IMR-90 (cell line): ENCODE measurements around the gene C3orf22. TPM values are rescaled to one million over a fixed set of nuclear protein-coding genes. Genes with fewer than 3 reads are reported as not detected.

Experiments
- ATAC-seq: fragments of 200-7000 bp; cut with Tn5 transposase; 2 replicates; pipeline ENCODE4 v1.9.1; 2020; ENCODE audit warnings: low read depth, mild to moderate bottlenecking, moderate library complexity
- BruUV-seq: library from RNA; stranded (reverse); fragments of 400-500 nt; replicated peaks from 2 replicates; lab custom pipeline; 2021; lab: Mats Ljungman, UMichigan
- CTCF ChIA-PET: fragments of 300-600 bp; formaldehyde crosslinking; extraction: SDS; loops from one replicate; lab custom pipeline; 2021; ENCODE audit warnings: antibody characterized with exemption; lab: Yijun Ruan, JAX
- POLR2A ChIA-PET: fragments of 300-600 bp; sonication (Branson Sonifier 250); formaldehyde crosslinking; loops from one replicate; lab custom pipeline; 2022; ENCODE audit warnings: antibody characterized with exemption; ENCODE audit not compliant: unreplicated experiment; lab: Charles Lee
- DNase-seq: peaks from one replicate; pipeline ENCODE4 v3.0.0; 2013
- H2AFZ ChIP-seq: replicated peaks from 2 replicates; pipeline ENCODE3; 2013; ENCODE audit warnings: low read length, mild to moderate bottlenecking; ENCODE audit not compliant: poor library complexity
- H2AK5ac ChIP-seq: 2 replicates; pipeline ENCODE4 v1.6.1; 2013; ENCODE audit warnings: low read depth, low read length, inconsistent platforms
- H2AK9ac ChIP-seq: replicated peaks from 2 replicates; pipeline ENCODE3; 2013; ENCODE audit warnings: mild to moderate bottlenecking, low read depth, low read length, moderate library complexity; ENCODE audit not compliant: poor library complexity
- H2BK120ac ChIP-seq: 2 replicates; pipeline ENCODE4 v1.6.1; 2013; ENCODE audit warnings: low read depth, low read length, inconsistent platforms
- H2BK15ac ChIP-seq: 3 replicates; pipeline ENCODE4 v1.6.1; 2013; ENCODE audit warnings: low read depth, low read length, inconsistent platforms
- H2BK20ac ChIP-seq: 2 replicates; pipeline ENCODE4 v1.6.1; 2013; ENCODE audit warnings: low read depth, mild to moderate bottlenecking, inconsistent platforms, low read length, moderate library complexity
- H2BK5ac ChIP-seq: 2 replicates; pipeline ENCODE4 v1.6.1; 2013; ENCODE audit warnings: mild to moderate bottlenecking, low read depth, low read length, inconsistent platforms; ENCODE audit not compliant: poor library complexity, severe bottlenecking
- H3K14ac ChIP-seq: replicated peaks from 2 replicates; pipeline ENCODE4 v1.6.1; 2013; ENCODE audit warnings: low read depth, low read length, inconsistent platforms
- H3K18ac ChIP-seq: 2 replicates; pipeline ENCODE4 v1.6.1; 2013; ENCODE audit warnings: low read depth, low read length, control low read depth
- H3K23ac ChIP-seq: 2 replicates; pipeline ENCODE4 v1.6.1; 2013; ENCODE audit warnings: low read depth, low read length, inconsistent platforms
- H3K27ac ChIP-seq: 2 replicates; pipeline ENCODE4 v1.5.1; 2013; ENCODE audit warnings: mild to moderate bottlenecking, control low read depth, low read length; ENCODE audit not compliant: insufficient read depth
- H3K27me3 ChIP-seq: 2 replicates; pipeline ENCODE4 v1.6.1; 2013; ENCODE audit warnings: low read length; ENCODE audit not compliant: control insufficient read depth, insufficient read depth
- H3K36me3 ChIP-seq: 2 replicates; pipeline ENCODE4 v1.6.1; 2013; ENCODE audit warnings: low read length, mixed read lengths; ENCODE audit not compliant: control insufficient read depth, insufficient read depth
- H3K4ac ChIP-seq: 2 replicates; pipeline ENCODE4 v1.6.1; 2013; ENCODE audit warnings: low read depth, low read length, inconsistent platforms
- H3K4me1 ChIP-seq: 2 replicates; pipeline ENCODE4 v1.6.1; 2013; ENCODE audit warnings: low read length, mixed read lengths; ENCODE audit not compliant: control insufficient read depth, insufficient read depth
- H3K4me2 ChIP-seq: 2 replicates; pipeline ENCODE4 v1.6.1; 2013; ENCODE audit warnings: low read depth, mild to moderate bottlenecking, control low read depth, low read length, moderate library complexity
- H3K4me3 ChIP-seq: 2 replicates; pipeline ENCODE4 v1.5.1; 2013; ENCODE audit warnings: low read depth, mild to moderate bottlenecking, control low read depth, low read length, moderate library complexity; ENCODE audit not compliant: insufficient read depth
- H3K56ac ChIP-seq: 2 replicates; pipeline ENCODE4 v1.6.1; 2013; ENCODE audit warnings: low read length, inconsistent platforms; ENCODE audit not compliant: insufficient read depth; ENCODE audit errors: extremely low read depth
- H3K79me1 ChIP-seq, 2 experiments: 2 replicates each; pipeline ENCODE4 v1.6.1; 2013; ENCODE audit warnings: low read length in 2 of 2, inconsistent platforms in 1 of 2, low read depth in 1 of 2
- H3K9ac ChIP-seq: 2 replicates; pipeline ENCODE4 v1.6.1; 2013; ENCODE audit warnings: low read depth, low read length, control low read depth
- H3K9me1 ChIP-seq: 2 replicates; pipeline ENCODE4 v1.6.1; 2013; ENCODE audit warnings: low read length, inconsistent platforms; ENCODE audit not compliant: insufficient read depth
- H3K9me3 ChIP-seq: 2 replicates; pipeline ENCODE4 v1.6.1; 2013; ENCODE audit warnings: low read length; ENCODE audit not compliant: control insufficient read depth, insufficient read depth
- H4K20me1 ChIP-seq: 2 replicates; pipeline ENCODE4 v1.6.1; 2013; ENCODE audit warnings: low read length, inconsistent platforms; ENCODE audit not compliant: insufficient read depth
- H4K5ac ChIP-seq: 2 replicates; pipeline ENCODE4 v1.6.1; 2013; ENCODE audit warnings: mild to moderate bottlenecking, low read depth, low read length, control low read depth
- H4K8ac ChIP-seq, 2 experiments: 2 replicates each; pipeline ENCODE4 v1.6.1; 2013; ENCODE audit warnings: low read depth in 2 of 2, low read length in 2 of 2, control low read depth in 1 of 2, inconsistent platforms in 1 of 2
- H4K91ac ChIP-seq: 2 replicates; pipeline ENCODE4 v1.6.1; 2013; ENCODE audit warnings: low read depth, low read length, inconsistent platforms; ENCODE audit not compliant: insufficient read depth
- BHLHE40 ChIP-seq: fragments of 150-350 bp; IDR thresholded peaks from 2 replicates; pipeline ENCODE4 v1.6.1; 2016; ENCODE audit warnings: mild to moderate bottlenecking, low read depth, low read length
- CEBPB ChIP-seq: IDR thresholded peaks from 2 replicates; pipeline ENCODE4 v1.6.1; 2012; ENCODE audit warnings: low read depth, low read length, improper control_type of control experiment
- CHD1 ChIP-seq: IDR thresholded peaks from 2 replicates; pipeline ENCODE4 v1.6.1; 2012; ENCODE audit warnings: low read depth, low read length, improper control_type of control experiment
- FOS ChIP-seq: fragments of 150-350 bp; IDR thresholded peaks from 2 replicates; pipeline ENCODE4 v1.6.1; 2016; ENCODE audit warnings: low read depth, low read length
- MAZ ChIP-seq: IDR thresholded peaks from 2 replicates; pipeline ENCODE4 v1.6.1; 2012; ENCODE audit warnings: low read depth, mild to moderate bottlenecking, low read length, improper control_type of control experiment, moderate library complexity, borderline replicate concordance
- MXI1 ChIP-seq: IDR thresholded peaks from 2 replicates; pipeline ENCODE4 v1.6.1; 2012; ENCODE audit warnings: low read depth, mild to moderate bottlenecking, low read length, moderate library complexity, borderline replicate concordance
- POLR2A ChIP-seq: IDR thresholded peaks from 2 replicates; pipeline ENCODE4 v1.6.1; 2012; ENCODE audit warnings: mild to moderate bottlenecking, low read depth, low read length
- RAD21 ChIP-seq: IDR thresholded peaks from 2 replicates; pipeline ENCODE4 v1.6.1; 2012; ENCODE audit warnings: low read length, improper control_type of control experiment
- RFX5 ChIP-seq: IDR thresholded peaks from 2 replicates; pipeline ENCODE4 v1.8.0; 2012; ENCODE audit warnings: low read depth, mild to moderate bottlenecking, low read length, moderate library complexity
- WGBS, 2 experiments: methylation state at CpG; one replicate each; pipeline versions ENCODE4 v1.1.5 to v1.1.7; 2013; ENCODE audit warnings: missing lambda C conversion rate in 2 of 2; ENCODE audit not compliant: insufficient read length in 1 of 2; ENCODE audit errors: extremely low coverage in 2 of 2; 5-methylcytosine and 5-hydroxymethylcytosine counted together
- dilution Hi-C: fragments of 300-500 bp; cut with HindIII; formaldehyde crosslinking; loops from one replicate; pipeline ENCODE4 v1.14.3; 2018; ENCODE audit warnings: low sequenced_read_pairs; ENCODE audit not compliant: unreplicated experiment
- in situ Hi-C: fragments of 300-500 bp; cut with MboI; formaldehyde crosslinking; loops from 3 replicates; pipeline ENCODE4 v1.14.3; 2019; ENCODE audit warnings: low sequenced_read_pairs, inconsistent platforms, mixed read lengths
- intact Hi-C: fragments of 100-400 bp; cut with micrococcal nuclease; formaldehyde crosslinking; loops from 2 replicates; pipeline ENCODE4 v1.10.0; 2022
- polyA plus RNA-seq, 3 experiments: library from polyadenylated mRNA; depleted of rRNA; stranded (reverse); fragments of >200 nt; gene quantifications; 2 replicates each; pipeline ENCODE4 v1.2.3, GENCODE V29; 2012; ENCODE audit warnings: low replicate concordance in 1 of 3
- total RNA-seq: library from RNA; depleted of rRNA; stranded (reverse); fragments of >200 nt; gene quantifications from 2 replicates; pipeline ENCODE4 v1.2.3, GENCODE V29; 2012
- TF ChIP-seq, protein P1 (sequence below): fragments of 150-350 bp; IDR thresholded peaks from 2 replicates; pipeline ENCODE4 v1.6.1; 2017; ENCODE audit warnings: mild to moderate bottlenecking, antibody characterized with exemption, low read length, low read depth
- TF ChIP-seq, protein P2 (sequence below): conservative IDR thresholded peaks from 2 replicates; pipeline ENCODE4 v1.5.1; 2012; ENCODE audit warnings: mild to moderate bottlenecking, low read depth, low read length, improper control_type of control experiment

Gene C3orf22
- total and polyA plus RNA-seq, 2 of the 4 experiments (the other 2 are of a cell fraction) = not detected

DNA sequence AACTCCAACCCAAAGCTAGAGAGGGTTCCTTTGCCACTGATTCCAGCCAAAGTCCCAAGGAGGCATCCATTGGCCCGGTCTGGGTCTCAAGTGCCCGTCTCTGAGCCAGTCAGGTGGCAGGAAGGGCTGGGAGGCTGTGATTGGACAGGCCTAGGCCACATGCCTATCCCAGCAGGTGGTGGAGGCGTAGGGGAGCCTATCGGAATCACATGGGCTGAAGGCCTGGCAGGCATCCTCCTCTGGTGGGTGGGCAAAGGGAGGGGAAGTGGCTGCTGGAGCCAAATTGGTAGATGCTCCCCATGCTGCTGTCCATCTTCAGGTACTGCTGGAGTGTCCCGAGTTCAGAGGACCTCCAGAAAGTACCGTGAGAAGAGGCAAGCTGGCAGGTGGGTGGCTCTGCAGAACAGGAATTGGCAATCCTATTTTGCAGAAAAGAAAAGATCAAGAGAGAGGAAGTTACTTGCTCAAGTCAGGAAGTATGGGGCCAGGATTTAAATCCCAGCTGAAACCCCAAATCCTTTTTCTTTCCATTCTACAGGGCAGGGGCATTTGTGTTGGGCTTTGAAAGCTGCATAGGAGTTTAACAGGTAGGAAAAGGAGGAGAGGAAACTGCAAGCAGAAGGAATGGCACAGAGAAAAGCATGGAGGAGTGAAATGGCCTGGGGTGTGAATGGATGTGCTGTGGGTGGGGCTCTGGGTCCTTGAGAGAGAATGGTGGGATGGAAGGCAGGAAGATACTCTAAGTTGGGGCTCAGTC, 31.1 kb downstream of the C3orf22 start:
- no peak overlapping the region for H3K9ac ChIP-seq
- intact Hi-C loops = no loop called here
- H3K23ac ChIP-seq = no peak overlapping the region
- dilution Hi-C loops = no loop called here
- H3K9me1 ChIP-seq = no peaks in the 10 kb centered on the region; the same call in 1 of the 2 replicates
- TF ChIP-seq RAD21 = no peak
- no peak for TF ChIP-seq MAZ
- TF ChIP-seq FOS = no peak
- no peak for TF ChIP-seq RFX5
- no peak for TF ChIP-seq MXI1
- no peak for TF ChIP-seq POLR2A
- TF ChIP-seq, protein P1, sequence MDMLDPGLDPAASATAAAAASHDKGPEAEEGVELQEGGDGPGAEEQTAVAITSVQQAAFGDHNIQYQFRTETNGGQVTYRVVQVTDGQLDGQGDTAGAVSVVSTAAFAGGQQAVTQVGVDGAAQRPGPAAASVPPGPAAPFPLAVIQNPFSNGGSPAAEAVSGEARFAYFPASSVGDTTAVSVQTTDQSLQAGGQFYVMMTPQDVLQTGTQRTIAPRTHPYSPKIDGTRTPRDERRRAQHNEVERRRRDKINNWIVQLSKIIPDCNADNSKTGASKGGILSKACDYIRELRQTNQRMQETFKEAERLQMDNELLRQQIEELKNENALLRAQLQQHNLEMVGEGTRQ = no peak
- TF ChIP-seq CEBPB = no peak
- no peak for TF ChIP-seq CHD1
- no peak for TF ChIP-seq BHLHE40
- TF ChIP-seq, protein P2, sequence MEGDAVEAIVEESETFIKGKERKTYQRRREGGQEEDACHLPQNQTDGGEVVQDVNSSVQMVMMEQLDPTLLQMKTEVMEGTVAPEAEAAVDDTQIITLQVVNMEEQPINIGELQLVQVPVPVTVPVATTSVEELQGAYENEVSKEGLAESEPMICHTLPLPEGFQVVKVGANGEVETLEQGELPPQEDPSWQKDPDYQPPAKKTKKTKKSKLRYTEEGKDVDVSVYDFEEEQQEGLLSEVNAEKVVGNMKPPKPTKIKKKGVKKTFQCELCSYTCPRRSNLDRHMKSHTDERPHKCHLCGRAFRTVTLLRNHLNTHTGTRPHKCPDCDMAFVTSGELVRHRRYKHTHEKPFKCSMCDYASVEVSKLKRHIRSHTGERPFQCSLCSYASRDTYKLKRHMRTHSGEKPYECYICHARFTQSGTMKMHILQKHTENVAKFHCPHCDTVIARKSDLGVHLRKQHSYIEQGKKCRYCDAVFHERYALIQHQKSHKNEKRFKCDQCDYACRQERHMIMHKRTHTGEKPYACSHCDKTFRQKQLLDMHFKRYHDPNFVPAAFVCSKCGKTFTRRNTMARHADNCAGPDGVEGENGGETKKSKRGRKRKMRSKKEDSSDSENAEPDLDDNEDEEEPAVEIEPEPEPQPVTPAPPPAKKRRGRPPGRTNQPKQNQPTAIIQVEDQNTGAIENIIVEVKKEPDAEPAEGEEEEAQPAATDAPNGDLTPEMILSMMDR = no peak
- no peak overlapping the region for H2AK5ac ChIP-seq
- H3K18ac ChIP-seq = no peak overlapping the region
- no peak overlapping the region for H3K14ac ChIP-seq
- H2AK9ac ChIP-seq = no peak overlapping the region
- no peak overlapping the region for H2BK15ac ChIP-seq
- no TSS peak for BruUV-seq
- H3K4me2 ChIP-seq = no peak overlapping the region
- ATAC-seq (no peak), DNase-seq (no peak)
- H4K5ac ChIP-seq = no peak overlapping the region
- no peak overlapping the region for H2BK20ac ChIP-seq
- in situ Hi-C loops = loop anchor here (10.0 kb wide), 1 partner anchor 927 kb away; no protein-coding TSS in a partner anchor
- H3K36me3 ChIP-seq = no peaks in the 10 kb centered on the region
- H4K20me1 ChIP-seq = no peaks in the 10 kb centered on the region
- H3K4me3 ChIP-seq = no peak overlapping the region
- 49% methylated on average over 6 of the region's 6 CpGs; no CpG with 5 or more reads in 1 of the 2 experiments for WGBS, 2 experiments
- H3K9me3 ChIP-seq = no peaks in the 10 kb centered on the region
- no peak overlapping the region for H4K91ac ChIP-seq
- peaks cover 48% of the 10 kb centered on the region for H3K27me3 ChIP-seq
- H3K4me1 ChIP-seq = no peaks in the 10 kb centered on the region; the same call in 1 of the 2 replicates
- no peak overlapping the region for H4K8ac ChIP-seq
- H2BK120ac ChIP-seq = no peak overlapping the region
- H3K79me1 ChIP-seq = no peaks in the 10 kb centered on the region
- no peak overlapping the region for H3K27ac ChIP-seq
- CTCF ChIA-PET = no interaction called here
- no peak overlapping the region for H3K4ac ChIP-seq
- H2AFZ ChIP-seq = no peak overlapping the region
- POLR2A ChIA-PET = no interaction called here
- no peak overlapping the region for H3K56ac ChIP-seq
- H2BK5ac ChIP-seq = no peak overlapping the region
